Prostate gland (tissue), 2 donors: ENCODE measurements around the gene NEDD4L. TPM values are rescaled to one million over a fixed set of nuclear protein-coding genes. Genes with fewer than 3 reads are reported as not detected.

Experiments
- DNase-seq: peaks from one replicate; pipeline ENCODE4 v3.0.0-alpha.2; 2019; ENCODE audit warnings: low spot score
- H3K27ac ChIP-seq, 2 donors: fragments of 200-600 bp; sonication (generic); 2 replicates each; pipeline ENCODE4 v1.5.1; 2017 to 2019
- H3K27me3 ChIP-seq: fragments of 200-600 bp; sonication (generic); replicated peaks from 2 replicates; pipeline ENCODE4 v1.5.1; 2019; ENCODE audit not compliant: insufficient read depth
- H3K36me3 ChIP-seq, 2 donors: fragments of 200-600 bp; sonication (generic); 1 replicate in 1 of 2; 2 replicates in 1 of 2; pipeline versions ENCODE4 v1.5.1 to v1.8.1; 2017 to 2019
- H3K4me1 ChIP-seq: fragments of 200-600 bp; sonication (generic); replicated peaks from 2 replicates; pipeline ENCODE4 v1.5.1; 2019
- H3K4me3 ChIP-seq, 2 donors: fragments of 200-600 bp; sonication (generic); 2 replicates each; pipeline ENCODE4 v1.5.1; 2017 to 2019
- H3K9me3 ChIP-seq: fragments of 200-600 bp; sonication (generic); 2 replicates; pipeline ENCODE4 v1.5.1; 2017
- POLR2A ChIP-seq: fragments of 450-650 bp; IDR thresholded peaks from one replicate; pipeline ENCODE4 v1.6.1; 2016; ENCODE audit warnings: antibody characterized with exemption, mild to moderate bottlenecking
- POLR2AphosphoS5 ChIP-seq: sonication (generic); formaldehyde crosslinking; IDR thresholded peaks from one replicate; pipeline ENCODE4 v1.6.1; 2017; ENCODE audit warnings: antibody characterized with exemption
- WGBS: methylation state at CpG from one replicate; pipeline ENCODE4 v1.1.5; 2018; 5-methylcytosine and 5-hydroxymethylcytosine counted together
- intact Hi-C: fragments of 100-400 bp; cut with DNase I; formaldehyde crosslinking; loops from one replicate; pipeline ENCODE4 v1.14.2; 2022
- total RNA-seq, 2 donors: library from RNA; depleted of rRNA; stranded (reverse); fragments of >200 nt; gene quantifications; one replicate each; pipeline ENCODE4 v1.1.0, GENCODE V29; 2016
- TF ChIP-seq, protein P1 (sequence below), 4 experiments: fragments of 200-600 bp in 2 of 4; fragments of 450-650 bp in 2 of 4; sonication (generic) in 2 of 4; IDR thresholded peaks; 1 replicate in 3 of 4; 2 replicates in 1 of 4; pipeline ENCODE4 v1.5.1; 2016 to 2019; ENCODE audit warnings: antibody characterized with exemption in 4 of 4, mild to moderate bottlenecking in 2 of 4, moderate library complexity in 2 of 4

The NEDD4L gene
- total RNA-seq, 2 donors from 2014 or later = 280 to 420 TPM

- TF ChIP-seq, protein P1, sequence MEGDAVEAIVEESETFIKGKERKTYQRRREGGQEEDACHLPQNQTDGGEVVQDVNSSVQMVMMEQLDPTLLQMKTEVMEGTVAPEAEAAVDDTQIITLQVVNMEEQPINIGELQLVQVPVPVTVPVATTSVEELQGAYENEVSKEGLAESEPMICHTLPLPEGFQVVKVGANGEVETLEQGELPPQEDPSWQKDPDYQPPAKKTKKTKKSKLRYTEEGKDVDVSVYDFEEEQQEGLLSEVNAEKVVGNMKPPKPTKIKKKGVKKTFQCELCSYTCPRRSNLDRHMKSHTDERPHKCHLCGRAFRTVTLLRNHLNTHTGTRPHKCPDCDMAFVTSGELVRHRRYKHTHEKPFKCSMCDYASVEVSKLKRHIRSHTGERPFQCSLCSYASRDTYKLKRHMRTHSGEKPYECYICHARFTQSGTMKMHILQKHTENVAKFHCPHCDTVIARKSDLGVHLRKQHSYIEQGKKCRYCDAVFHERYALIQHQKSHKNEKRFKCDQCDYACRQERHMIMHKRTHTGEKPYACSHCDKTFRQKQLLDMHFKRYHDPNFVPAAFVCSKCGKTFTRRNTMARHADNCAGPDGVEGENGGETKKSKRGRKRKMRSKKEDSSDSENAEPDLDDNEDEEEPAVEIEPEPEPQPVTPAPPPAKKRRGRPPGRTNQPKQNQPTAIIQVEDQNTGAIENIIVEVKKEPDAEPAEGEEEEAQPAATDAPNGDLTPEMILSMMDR (IDR thresholded peaks at IDR 0.05) = no peak
- no peak overlapping the region for H3K27ac ChIP-seq
- peaks cover 4% of the 10 kb centered on the region for H3K4me1 ChIP-seq
- WGBS = 77% methylated on average over 6 of the region's 6 CpGs
- DNase-seq = no peak
- H3K4me3 ChIP-seq = no peak overlapping the region
- peaks cover 0 to 8% of the 10 kb centered on the region in 2 donors for H3K36me3 ChIP-seq
- H3K27me3 ChIP-seq = no peaks in the 10 kb centered on the region
- intact Hi-C loops = no loop called here
- H3K9me3 ChIP-seq = no peaks in the 10 kb centered on the region
These were observed 208.1 kb downstream of the NEDD4L start for GRCh38 chr18:58252166-58252565.

DNA sequence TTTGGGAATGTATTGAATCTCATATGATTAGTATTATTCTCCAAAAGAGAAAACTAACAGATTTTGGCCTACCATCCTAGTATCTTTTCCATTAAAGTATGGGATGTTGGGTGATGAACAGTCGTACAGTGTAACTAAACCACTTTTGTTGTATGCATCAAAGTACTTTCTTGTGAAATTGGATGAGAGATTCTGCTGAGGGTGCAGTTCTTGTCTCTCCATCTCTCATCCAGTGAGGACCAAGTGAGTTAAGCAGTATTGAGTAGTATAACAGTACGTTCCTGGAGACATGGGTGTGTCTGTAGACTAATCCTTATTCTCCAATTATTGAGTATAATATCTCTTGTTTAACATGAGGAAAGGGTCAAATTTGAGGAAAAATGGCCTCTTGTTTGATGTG lies 209.3 kb downstream of the NEDD4L start:
- 96% methylated on average over 2 of the region's 2 CpGs for WGBS
- H3K4me1 ChIP-seq = no peaks in the 10 kb centered on the region
- H3K27ac ChIP-seq = no peak overlapping the region
- H3K4me3 ChIP-seq = no peak overlapping the region
- intact Hi-C loops = no loop called here
- H3K36me3 ChIP-seq = peaks cover 0 to 8% of the 10 kb centered on the region in 2 donors
- H3K27me3 ChIP-seq = no peaks in the 10 kb centered on the region
- no peaks in the 10 kb centered on the region for H3K9me3 ChIP-seq
- TF ChIP-seq POLR2A (no peak), POLR2AphosphoS5 (no peak)
- TF ChIP-seq, protein P1 (IDR thresholded peaks at IDR 0.05) = no peak
- no peak for DNase-seq

- intact Hi-C loops = no loop called here
- no peaks in the 10 kb centered on the region for H3K4me1 ChIP-seq
- H3K9me3 ChIP-seq = no peaks in the 10 kb centered on the region
- H3K27me3 ChIP-seq = no peaks in the 10 kb centered on the region
- no peak for DNase-seq
- H3K27ac ChIP-seq = peak overlapping the region; percentile 10 to 48
- peaks cover 0 to 8% of the 10 kb centered on the region in 2 donors for H3K36me3 ChIP-seq
- 97% methylated on average over 1 of the region's 1 CpG for WGBS
- no peak overlapping the region for H3K4me3 ChIP-seq
- TF ChIP-seq, protein P1 (IDR thresholded peaks at IDR 0.05) = no peak
- TF ChIP-seq POLR2AphosphoS5 (no peak), POLR2A (no peak)
These were observed 209.8 kb downstream of the NEDD4L start for GRCh38 chr18:58253871-58254270.

DNA sequence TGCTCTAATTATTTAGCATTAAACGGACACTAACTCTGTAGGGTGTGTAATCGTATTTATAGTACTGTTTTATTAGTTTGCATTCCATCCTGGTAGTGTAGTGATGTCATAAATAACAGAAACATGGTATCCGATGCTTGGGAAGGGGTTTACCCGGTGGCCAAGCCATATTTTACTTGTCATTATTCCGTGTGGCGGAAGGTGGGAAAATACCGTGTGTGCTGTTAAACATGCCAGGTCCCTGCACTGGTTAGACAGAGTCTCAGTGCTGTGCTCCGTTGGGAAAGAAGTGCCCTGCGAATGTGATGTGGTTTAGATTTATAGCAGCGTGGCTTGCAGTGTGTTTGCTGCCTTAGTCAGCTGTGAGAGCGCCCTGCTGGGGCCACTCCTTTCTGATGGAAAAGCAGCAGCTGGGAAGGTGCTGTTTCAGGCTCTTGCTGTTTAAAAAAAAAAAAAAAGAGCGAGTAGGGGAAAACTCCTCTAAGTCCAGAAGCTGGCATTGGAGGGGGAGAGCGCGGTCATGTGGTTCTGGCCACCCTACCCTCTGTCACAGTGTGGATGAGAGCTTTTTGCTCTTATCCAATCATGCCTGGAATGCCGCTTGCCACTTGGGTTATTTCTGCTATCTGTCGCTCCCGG lies 211.0 kb downstream of the NEDD4L start:
- peak; percentile 36 for DNase-seq
- Histone ChIP-seq H3K4me3 (no peak overlapping the region), H3K27ac (peak overlapping the region; percentile 10 to 48), H3K36me3 (peaks cover 0 to 8% of the 10 kb centered on the region in 2 donors), H3K4me1 (no peaks in the 10 kb centered on the region), H3K27me3 (no peaks in the 10 kb centered on the region), H3K9me3 (no peaks in the 10 kb centered on the region)
- intact Hi-C loops = no loop called here
- TF ChIP-seq, protein P1 (IDR thresholded peaks at IDR 0.05) = no peak
- TF ChIP-seq POLR2AphosphoS5 = peak; percentile 40
- 50% methylated on average over 17 of the region's 17 CpGs for WGBS

DNA sequence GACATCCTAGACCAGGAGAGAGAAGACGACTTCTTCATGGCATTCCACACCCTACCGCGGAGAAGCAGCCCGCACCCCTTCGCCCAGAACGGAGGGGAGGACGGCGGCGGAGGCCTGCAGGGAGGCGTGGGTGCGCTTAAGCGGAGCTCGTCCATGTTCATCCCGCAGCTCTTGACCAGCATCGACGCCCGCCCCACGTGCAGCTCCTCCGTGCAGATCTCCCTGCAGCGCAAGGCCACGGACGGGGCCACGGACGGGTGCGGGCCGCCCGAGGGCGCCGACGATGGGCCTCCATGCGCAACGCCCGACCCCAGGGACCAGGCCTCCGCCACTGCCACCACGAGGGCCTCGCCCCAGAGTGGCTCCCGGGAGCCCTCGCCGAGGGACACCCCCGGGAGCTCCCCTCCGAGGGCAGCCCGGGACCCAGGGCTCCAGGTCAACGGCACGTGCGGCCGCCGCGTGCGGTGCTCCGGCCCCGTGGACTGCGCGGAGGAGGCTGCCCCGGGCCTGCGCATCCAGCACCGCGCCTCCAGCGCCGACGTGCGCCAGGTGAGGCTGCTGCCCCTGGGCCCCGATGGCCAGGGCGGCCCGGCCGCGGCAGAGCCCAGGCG lies 211.8 kb downstream of the NEDD4L start:
- TF ChIP-seq POLR2AphosphoS5 (no peak), POLR2A (no peak)
- TF ChIP-seq, protein P1 (IDR thresholded peaks at IDR 0.05) = no peak
- H3K27ac ChIP-seq = no peak overlapping the region
- no peak overlapping the region for H3K4me3 ChIP-seq
- no peak for DNase-seq
- WGBS = 93% methylated on average over 38 of the region's 67 CpGs
- H3K4me1 ChIP-seq = no peaks in the 10 kb centered on the region
- no peaks in the 10 kb centered on the region for H3K27me3 ChIP-seq
- H3K9me3 ChIP-seq = no peaks in the 10 kb centered on the region
- intact Hi-C loops = no loop called here
- peaks cover 0 to 8% of the 10 kb centered on the region in 2 donors for H3K36me3 ChIP-seq
